ENCODE results near the gene MKRN1. TPM values are rescaled to one million over a fixed set of nuclear protein-coding genes. Genes with fewer than 3 reads are reported as not detected.

MKRN1 gene
- total RNA-seq, 1 experiment from 2014 or later = 138 TPM

GRCh38 chr7:140415361-140415760 lies 63.9 kb downstream of the MKRN1 start:
- DNase-seq (ENCODE audit: low read depth, low spot score) = no peak

GRCh38 chr7:140404565-140405065 lies 74.7 kb downstream of the MKRN1 start:
- DNase-seq (ENCODE audit: low read depth, low spot score) = no peak
- in situ Hi-C loops (cut with HindIII; ENCODE audit: low pct_unique_long_range_greater_than_20kb, low sequenced_read_pairs) = no loop called here

More at GRCh38 chr7:140415361-140415760, 63.9 kb downstream of the MKRN1 start:
- in situ Hi-C loops (cut with HindIII; ENCODE audit: low pct_unique_long_range_greater_than_20kb, low sequenced_read_pairs) = no loop called here

- DNase-seq (ENCODE audit: low read depth, low spot score) = no peak
- in situ Hi-C loops (cut with HindIII; ENCODE audit: low pct_unique_long_range_greater_than_20kb, low sequenced_read_pairs) = no loop called here
Measured at GRCh38 chr7:140403878-140404564, 75.3 kb downstream of the MKRN1 start, which contains the start of gene RAB19. TSS of gene RAB19 (plus strand) at chr7:140404058. CDS start at chr7:140407647, 3,589 bp downstream.

Other genes with a start within 250 kb of the MKRN1 start
- gene SLC37A3, start 81.0 kb downstream of the MKRN1 start, total RNA-seq (2014; rRNA removed; shearing (Covaris generic)) = 77.6 and 81.5 TPM in 2 replicates
- gene RAB19, start 75.4 kb downstream of the MKRN1 start, total RNA-seq (2014; rRNA removed; shearing (Covaris generic)) = not detected in 2 replicates
- 0.16 TPM in 1 of 2 replicates, not detected in the other for gene DENND2A, start 161.3 kb upstream of the MKRN1 start, total RNA-seq (2014; rRNA removed; shearing (Covaris generic))
- 30.9 and 35.2 TPM in 2 replicates for gene ADCK2, start 193.4 kb upstream of the MKRN1 start, total RNA-seq (2014; rRNA removed; shearing (Covaris generic))
- 230 and 286 TPM in 2 replicates for gene NDUFB2, start 217.2 kb upstream of the MKRN1 start, total RNA-seq (2014; rRNA removed; shearing (Covaris generic))

Measured in SK-MEL-5 (cell line).